ENCODE measurements around the gene HMCES.
A peak's percentile ranks its signal among the peaks of the same experiment; 100 is the strongest.
"Not testable (repeated sequence)": the region's sequence is repeated elsewhere in the genome, so short reads cannot be mapped to it uniquely, and the experiment has no call there.

The HMCES gene

DNA sequence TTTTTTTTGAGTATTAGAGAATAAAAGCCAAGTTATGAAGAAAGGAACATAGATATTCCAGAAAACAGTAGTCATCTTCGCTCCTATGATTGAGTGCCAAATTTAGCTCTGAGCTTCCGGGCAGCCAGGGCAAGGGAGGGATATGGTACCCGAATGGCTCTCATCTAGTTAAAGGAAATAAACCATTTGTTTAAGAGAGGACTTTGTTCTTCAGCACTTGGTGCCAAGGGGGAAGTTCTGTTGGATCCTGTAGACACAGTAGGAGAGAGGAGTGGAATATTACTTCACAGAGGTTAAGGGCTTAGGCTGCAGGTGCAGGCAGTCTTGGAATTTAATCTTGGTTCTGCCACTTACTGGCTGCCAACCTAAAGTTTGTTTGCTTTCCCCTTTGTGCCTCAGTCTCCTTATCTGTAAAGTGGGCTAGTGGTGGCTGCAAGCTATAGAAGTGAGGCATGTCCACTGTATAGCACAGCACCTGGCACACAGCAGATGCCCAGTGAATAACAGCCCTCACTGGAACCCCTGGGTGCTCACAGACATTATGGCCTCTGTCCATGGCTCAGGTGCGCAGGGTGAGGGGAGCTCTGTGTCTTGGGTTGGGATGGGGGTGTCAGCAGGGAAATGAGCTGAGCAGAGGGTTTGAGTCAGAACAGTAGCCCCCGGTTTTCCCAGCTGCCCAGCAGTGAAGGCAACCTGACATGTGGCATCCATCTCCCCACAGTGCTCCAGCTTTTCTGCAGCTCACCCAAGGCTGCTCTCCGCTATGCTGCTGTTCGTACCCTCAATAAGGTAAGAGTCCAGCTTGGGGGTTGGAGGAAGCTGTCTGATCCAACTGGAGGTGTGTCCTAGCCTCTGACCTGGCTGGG lies 18.8 kb upstream of the HMCES start:
- DNase-seq: no peak

DNA sequence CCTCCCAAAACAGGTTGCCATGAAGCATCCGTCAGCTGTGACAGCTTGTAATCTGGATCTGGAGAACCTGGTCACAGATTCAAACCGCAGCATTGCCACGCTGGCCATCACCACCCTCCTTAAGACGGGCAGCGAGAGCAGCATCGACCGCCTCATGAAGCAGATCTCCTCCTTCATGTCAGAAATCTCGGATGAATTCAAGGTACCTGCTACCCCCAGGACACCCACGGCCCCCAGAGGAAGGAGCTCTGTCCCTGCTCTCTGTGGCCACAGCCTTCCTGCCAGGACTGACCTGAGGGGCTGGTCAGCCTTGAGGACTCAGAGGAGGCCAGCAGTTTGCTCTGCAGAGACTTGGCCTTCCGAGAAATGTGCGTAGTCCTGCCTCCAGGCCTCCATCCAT lies 18.1 kb upstream of the HMCES start:
- no peak for DNase-seq

DNA sequence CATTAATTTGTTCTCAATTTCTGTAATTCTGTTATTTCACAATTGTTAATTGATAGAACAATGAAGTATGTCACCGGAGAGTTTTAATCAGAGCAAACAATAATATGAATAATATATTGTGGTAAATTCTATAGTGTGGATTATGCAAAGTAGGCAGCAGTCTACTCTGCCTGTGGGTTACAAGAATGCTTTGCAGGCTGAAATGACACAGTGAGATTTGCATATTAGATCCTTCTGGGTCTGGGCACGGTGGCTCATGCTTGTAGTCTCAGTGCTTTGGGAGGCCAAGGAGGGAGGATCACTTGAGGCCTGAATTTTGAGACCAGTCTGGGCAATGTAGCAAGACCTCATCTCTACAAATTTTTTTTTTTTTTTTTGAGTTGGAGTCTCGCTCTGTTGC lies 16.8 kb upstream of the HMCES start:
- DNase-seq: no peak

DNA sequence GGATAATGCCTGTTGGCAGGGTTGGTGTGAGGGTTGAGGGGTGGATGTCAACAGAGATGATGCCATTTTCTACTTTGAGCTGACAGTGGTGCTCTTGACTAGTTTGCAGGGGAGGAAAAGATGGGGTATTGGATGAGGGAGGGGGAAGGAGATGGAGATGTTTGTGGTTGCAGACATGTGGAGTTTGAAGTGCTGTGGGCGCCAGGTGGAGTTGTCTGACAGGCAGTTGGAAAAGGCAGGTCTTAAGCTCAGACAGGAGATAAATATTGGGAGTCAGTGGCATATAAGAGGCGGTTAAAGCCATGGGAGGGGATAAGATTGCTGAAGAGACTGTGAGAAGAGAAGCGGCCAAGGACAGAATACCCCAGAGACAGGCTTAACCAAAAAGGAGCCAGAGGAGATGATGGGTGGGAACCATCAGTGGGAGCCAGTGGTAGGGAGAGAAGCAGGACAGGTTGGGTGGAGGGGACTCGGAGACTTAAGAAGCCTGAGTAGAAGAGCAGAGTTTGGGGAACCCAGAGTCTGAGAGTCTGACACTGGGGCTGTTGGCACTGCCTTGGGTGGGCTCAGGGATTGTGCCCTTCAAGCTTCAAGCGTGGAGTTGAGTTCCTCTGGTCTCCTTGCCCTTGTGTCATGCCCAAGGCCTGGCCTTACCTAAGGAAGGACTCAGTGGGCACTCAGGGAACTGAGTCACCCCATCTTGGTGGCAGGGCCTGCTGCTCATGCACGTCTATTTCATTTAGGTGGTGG lies 15.3 kb upstream of the HMCES start:
- no peak for DNase-seq

DNA sequence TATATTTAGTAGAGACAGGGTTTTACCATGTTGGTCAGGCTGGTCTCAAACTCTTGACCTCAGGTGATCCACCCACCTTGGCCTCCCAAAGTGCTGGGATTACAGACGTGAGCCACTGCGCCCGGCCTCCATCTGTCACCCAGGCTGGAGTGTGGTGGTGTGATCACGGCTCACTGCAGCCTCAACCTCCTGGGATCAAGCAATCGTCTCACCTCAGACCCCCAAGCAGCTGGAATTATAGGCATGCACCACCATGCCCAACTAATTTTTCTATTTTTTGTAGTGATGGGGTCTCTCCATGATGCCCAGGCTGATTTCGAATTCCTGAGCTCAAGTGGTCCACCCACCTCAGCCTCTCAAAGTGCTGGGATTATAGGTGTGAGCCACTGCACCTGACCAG lies 13.7 kb upstream of the HMCES start:
- DNase-seq: not testable (repeated sequence)

- DNase-seq: no peak
Observed at GRCh38 chr3:129266651-129267050, 12.0 kb upstream of the HMCES start.

GRCh38 chr3:129268396-129268795 lies 10.3 kb upstream of the HMCES start:
- DNase-seq: no peak

- no peak for DNase-seq
Observed at GRCh38 chr3:129271674-129272073, 7.0 kb upstream of the HMCES start.

GRCh38 chr3:129276385-129276784 lies 2.3 kb upstream of the HMCES start:
- no peak for DNase-seq

DNA sequence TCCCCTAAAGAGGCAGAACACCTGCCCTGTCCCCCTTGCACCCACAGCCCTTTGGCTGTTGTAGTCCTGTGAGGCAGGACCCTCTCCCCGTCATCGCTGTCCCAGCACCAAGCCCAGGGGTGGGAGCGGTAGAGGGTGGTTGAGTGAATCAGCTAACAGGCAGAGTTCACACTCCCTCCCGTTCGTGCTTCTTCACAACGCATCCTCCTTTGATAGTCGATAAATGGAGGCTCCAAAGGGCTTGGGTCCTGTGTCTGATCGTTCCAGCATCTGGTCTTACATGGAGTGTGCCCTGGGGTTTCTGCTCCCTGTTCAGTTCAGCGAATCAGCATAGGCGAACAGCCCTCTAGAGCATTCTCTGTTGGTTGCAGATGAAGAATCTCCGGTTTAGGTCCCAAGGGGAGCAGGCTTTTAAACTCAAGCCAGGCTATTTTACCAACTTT lies 820 bp upstream of the HMCES start:
- peak; percentile 26 for DNase-seq

- DNase-seq: peak; percentile 61
Observed at GRCh38 chr3:129278966-129279906, 566 bp downstream of the HMCES start.

- no peak for DNase-seq
Observed at GRCh38 chr3:129280183-129280582, 1.5 kb downstream of the HMCES start.

- no peak for DNase-seq
Observed at GRCh38 chr3:129281726-129282125, 3.1 kb downstream of the HMCES start.

DNA sequence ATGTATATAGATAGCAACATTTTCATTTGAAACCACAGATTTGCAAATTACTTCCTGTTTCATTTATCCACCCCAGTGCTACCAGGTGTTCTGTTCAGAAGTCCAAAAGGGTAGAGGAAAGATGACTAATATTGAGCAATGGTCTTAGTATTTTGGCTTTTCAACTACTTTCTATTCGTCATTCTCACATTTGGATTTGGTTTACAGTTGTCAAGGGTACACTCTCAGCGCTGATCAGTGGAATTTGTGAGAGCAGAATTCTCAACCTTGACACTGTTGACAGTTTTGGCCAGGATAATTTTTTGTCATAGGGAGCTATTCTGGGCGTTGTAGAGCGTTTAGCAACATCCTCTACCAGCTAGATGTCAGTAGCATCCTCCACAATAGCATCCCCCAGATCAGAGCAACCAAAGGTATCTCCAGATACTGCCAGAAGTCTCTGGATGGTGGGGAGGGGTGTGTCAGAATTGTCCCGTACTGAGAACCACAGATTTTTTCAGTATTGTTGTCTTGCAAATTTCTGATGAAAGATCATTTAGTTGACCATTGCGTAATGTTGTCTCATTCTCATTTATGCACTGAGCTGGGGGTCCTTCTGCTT lies 4.2 kb downstream of the HMCES start:
- DNase-seq: peak; percentile 63

DNA sequence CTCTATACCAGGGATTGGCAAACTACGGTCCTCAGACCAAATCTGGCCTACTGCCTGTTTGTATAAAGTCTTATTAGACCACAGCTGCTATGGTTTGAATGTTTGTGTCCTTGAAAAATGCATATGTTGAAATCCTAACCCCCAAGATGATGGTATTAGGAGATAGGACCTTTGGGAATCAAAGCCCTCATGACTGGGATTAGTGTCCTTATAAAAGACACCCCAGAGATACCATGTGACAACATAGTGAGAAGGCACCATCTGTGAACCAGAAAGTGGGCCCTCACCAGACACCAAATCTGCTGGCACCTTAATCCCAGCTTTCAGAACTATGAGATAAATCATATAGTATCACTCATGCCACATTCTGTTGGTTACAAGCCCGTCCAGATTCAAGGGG lies 7.4 kb downstream of the HMCES start:
- DNase-seq: no peak

DNA sequence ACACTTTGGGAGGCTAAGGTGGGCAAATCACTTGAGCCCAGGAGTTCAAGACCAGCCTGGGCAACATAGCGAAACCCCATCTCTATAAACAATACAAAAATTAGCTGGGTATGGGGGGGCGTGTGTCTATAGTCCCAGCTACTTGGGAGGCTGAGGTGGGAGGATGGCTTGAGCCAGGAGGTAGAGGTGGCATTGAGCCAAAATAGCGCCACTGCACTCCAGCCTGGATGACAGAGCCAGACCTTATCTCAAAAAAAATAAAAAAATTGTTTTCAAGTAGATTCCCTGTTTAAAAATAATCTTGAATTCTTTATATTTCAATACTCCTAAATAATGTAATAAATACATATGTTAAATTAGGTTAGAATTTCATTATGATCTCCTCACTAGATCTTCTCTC lies 9.8 kb downstream of the HMCES start:
- no peak for DNase-seq

DNA sequence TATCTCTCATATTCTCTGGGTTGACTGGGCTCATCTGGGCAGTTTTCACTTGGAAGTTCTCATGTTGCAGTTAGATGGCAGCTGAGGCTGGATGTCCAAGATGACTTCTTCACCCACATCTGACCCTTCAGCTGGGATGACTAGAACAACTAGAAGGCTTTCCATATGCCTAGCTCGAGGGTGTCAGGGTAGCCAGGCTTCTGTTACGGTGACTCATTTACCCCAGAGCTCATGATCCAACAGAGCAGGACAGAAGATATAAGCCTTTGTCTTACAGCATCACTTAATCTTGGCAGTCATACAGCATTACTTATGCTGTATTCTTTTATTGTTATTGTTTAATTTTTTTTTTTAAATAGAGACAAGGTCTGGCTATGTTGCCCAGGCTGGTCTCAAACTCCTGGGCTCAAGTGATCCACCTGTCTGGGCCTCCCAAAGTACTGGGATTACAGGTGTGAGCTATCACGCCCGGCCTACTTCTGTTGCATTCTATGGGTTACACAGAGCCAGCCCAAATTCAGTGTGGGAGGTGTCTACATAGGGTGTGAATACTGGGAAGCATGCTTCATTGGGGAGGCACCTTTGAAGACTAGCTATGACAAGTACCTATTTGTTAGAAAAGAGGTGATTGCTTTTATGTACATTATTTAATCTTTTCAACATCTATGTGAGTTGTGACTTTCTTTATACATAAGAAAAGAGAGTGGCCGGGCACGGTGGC lies 10.7 kb downstream of the HMCES start:
- DNase-seq: peak; percentile 16

- peak; percentile 53 for DNase-seq
Observed at GRCh38 chr3:129291236-129291886, 12.7 kb downstream of the HMCES start.

GRCh38 chr3:129295286-129295685 lies 16.6 kb downstream of the HMCES start:
- no peak for DNase-seq

GRCh38 chr3:129304146-129304961 lies 25.7 kb downstream of the HMCES start:
- DNase-seq: peak; percentile 22

DNA sequence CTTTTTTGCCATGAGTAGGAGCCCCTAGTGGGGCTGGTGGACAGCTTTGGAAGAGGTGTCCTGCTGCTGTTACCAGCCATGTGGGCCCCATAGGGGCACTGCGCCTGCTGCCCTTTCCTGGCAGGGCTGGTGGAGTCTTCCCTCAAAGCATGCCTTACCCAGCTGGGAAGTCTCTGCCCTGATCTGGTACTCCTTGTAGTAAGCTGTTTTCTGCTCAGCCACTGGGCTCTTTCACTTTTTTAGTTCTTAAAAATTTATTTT lies 26.2 kb downstream of the HMCES start:
- no peak for DNase-seq

Measured in fibroblast of skin of right biceps (primary cell).